ENCODE data around the gene NCBP2L.

NCBP2L gene

GRCh38 chrX:107818900-107819521 lies 41.5 kb downstream of the NCBP2L start:
- no peak for DNase-seq

GRCh38 chrX:107823042-107823441 lies 45.5 kb downstream of the NCBP2L start:
- DNase-seq, result no peak

- no peak for DNase-seq
These were observed 45.9 kb downstream of the NCBP2L start for GRCh38 chrX:107823456-107823855.

GRCh38 chrX:107825698-107826237 lies 48.2 kb downstream of the NCBP2L start, which contains the start of gene MID2:
Gene MID2 (plus strand): TSS chrX:107825866. CDS start chrX:107826427, 561 bp downstream.
- DNase-seq, result peak; percentile 59

GRCh38 chrX:107826238-107827029 lies 48.9 kb downstream of the NCBP2L start:
- DNase-seq, result peak; percentile 37

- peak; percentile 30 for DNase-seq
These were observed 49.7 kb downstream of the NCBP2L start for GRCh38 chrX:107827030-107827831.

GRCh38 chrX:107827852-107828251 lies 50.3 kb downstream of the NCBP2L start:
- DNase-seq, result peak; percentile 19

- DNase-seq, result no peak
These were observed 52.3 kb downstream of the NCBP2L start for GRCh38 chrX:107829878-107830277.

GRCh38 chrX:107831071-107831730 lies 53.7 kb downstream of the NCBP2L start:
- no peak for DNase-seq

- no peak for DNase-seq
These were observed 57.0 kb downstream of the NCBP2L start for GRCh38 chrX:107834275-107835201.

GRCh38 chrX:107836958-107837357 lies 59.4 kb downstream of the NCBP2L start:
- no peak for DNase-seq

- no peak for DNase-seq
These were observed 63.4 kb downstream of the NCBP2L start for GRCh38 chrX:107840971-107841370.

- DNase-seq, result no peak
These were observed 65.3 kb downstream of the NCBP2L start for GRCh38 chrX:107842715-107843400.

Data from NCI-H345 (cell line).